Hepatocyte (in vitro differentiated cells): ENCODE measurements around the gene MYO3B.

ENCODE experiments used
- CTCF ChIP-seq: fragments of 200-600 bp; sonication (generic); IDR thresholded peaks from 2 replicates; pipeline ENCODE4 v1.5.1; 2016; ENCODE audit warnings: antibody characterized with exemption, mild to moderate bottlenecking; ENCODE audit not compliant: poor library complexity
- EZH2 ChIP-seq: fragments of 200-600 bp; sonication (generic); IDR thresholded peaks from 2 replicates; pipeline ENCODE4 v1.6.1; 2016; ENCODE audit warnings: antibody characterized with exemption, mild to moderate bottlenecking, borderline replicate concordance

DNA sequence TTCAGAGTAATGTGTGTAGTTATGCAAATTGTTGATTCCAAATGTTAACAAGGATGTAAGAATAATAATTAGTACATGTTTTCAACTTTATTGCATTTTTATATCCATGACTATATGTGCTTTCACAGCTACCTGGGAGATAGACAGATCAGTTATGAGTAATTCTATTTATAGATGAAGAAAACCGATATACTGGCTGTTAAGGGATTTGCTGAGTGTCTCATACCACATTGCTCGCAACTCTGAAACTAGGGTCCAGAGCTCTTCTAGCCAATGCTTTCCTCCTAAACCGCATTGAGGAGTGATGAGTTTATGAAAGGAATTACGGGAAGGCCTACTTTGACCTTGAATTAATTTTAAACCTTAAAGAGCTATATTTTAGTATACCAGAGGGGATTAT lies 202.3 kb downstream of the MYO3B start:
- TF ChIP-seq CTCF (no peak), EZH2 (no peak)
